ENCODE measurements around the gene LRMDA.

LRMDA gene

DNA sequence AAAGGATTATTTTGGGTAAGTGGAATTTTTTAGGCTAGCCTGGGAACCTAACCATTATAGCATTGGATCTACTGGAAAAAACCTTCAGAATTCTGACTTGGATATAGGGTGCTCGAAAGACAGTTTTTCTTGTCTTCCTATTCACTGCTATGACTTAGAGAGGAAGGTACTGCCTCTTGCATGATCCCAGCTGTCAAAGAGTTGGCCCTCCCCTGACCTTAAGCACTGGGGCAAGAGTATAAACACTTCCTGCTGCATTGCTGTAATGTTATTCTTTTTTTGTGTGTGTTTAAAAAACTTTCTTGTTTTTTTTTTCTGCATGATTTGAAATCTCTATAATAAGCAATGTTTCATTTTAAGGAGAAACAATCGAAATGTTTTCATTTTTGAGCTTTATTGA lies 113.0 kb downstream of the LRMDA start:
- H3K4me3 ChIP-seq (ENCODE audit: low read depth, low read length), result no peak overlapping the region
- H3K27me3 ChIP-seq (ENCODE audit: control insufficient read depth, insufficient read depth, low read length), result no peaks in the 10 kb centered on the region
- no peaks in the 10 kb centered on the region for H3K79me2 ChIP-seq
- H3K9me3 ChIP-seq (ENCODE audit: control insufficient read depth, low read length), result no peaks in the 10 kb centered on the region
- H3K27ac ChIP-seq, result no peak overlapping the region
- no peak overlapping the region for H3K9ac ChIP-seq
- no peaks in the 10 kb centered on the region for H3K36me3 ChIP-seq (ENCODE audit: control insufficient read depth, insufficient read depth, low read length)
- H2AFZ ChIP-seq, result no peak overlapping the region
- no peak for TF ChIP-seq CTCF (IDR thresholded peaks at IDR 0.05)
- H3K4me2 ChIP-seq (ENCODE audit: low read length), result no peak overlapping the region
- no peaks in the 10 kb centered on the region for H3K4me1 ChIP-seq

- Histone ChIP-seq H3K79me2 (no peaks in the 10 kb centered on the region), H3K4me3 (ENCODE audit: low read depth, low read length) (no peak overlapping the region), H2AFZ (no peak overlapping the region), H3K4me1 (no peaks in the 10 kb centered on the region), H3K9me3 (ENCODE audit: control insufficient read depth, low read length) (no peaks in the 10 kb centered on the region), H3K36me3 (ENCODE audit: control insufficient read depth, insufficient read depth, low read length) (no peaks in the 10 kb centered on the region), H3K9ac (no peak overlapping the region), H3K27me3 (ENCODE audit: control insufficient read depth, insufficient read depth, low read length) (no peaks in the 10 kb centered on the region), H3K4me2 (ENCODE audit: low read length) (no peak overlapping the region), H3K27ac (no peak overlapping the region)
- no peak for TF ChIP-seq CTCF (IDR thresholded peaks at IDR 0.05)
These were observed 113.7 kb downstream of the LRMDA start for GRCh38 chr10:75544993-75545706.

DNA sequence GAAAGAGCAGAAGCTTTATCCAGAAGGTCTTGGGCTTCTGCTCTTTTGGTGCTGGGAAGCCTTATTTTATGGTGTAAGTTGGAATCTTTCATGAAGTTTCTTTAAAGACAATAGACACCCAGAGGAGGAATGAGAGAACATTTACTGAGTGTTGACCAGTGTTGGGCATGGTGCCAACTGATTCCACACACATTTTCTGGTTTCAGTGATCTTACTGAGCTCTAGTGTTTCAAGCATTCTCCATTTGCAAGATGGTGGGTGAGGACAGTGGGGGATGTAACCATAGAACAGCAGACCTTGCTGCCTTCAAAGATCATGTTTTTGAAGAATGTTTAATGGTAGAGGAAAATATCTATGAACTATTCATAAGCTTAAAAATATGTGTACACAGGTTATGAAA lies 114.6 kb downstream of the LRMDA start:
- H3K36me3 ChIP-seq (ENCODE audit: control insufficient read depth, insufficient read depth, low read length), result no peaks in the 10 kb centered on the region
- no peaks in the 10 kb centered on the region for H3K9me3 ChIP-seq (ENCODE audit: control insufficient read depth, low read length)
- no peak for TF ChIP-seq CTCF (IDR thresholded peaks at IDR 0.05)
- H3K79me2 ChIP-seq, result no peaks in the 10 kb centered on the region
- H3K27ac ChIP-seq, result no peak overlapping the region
- H3K9ac ChIP-seq, result no peak overlapping the region
- no peak overlapping the region for H3K4me2 ChIP-seq (ENCODE audit: low read length)
- H2AFZ ChIP-seq, result no peak overlapping the region
- no peak overlapping the region for H3K4me3 ChIP-seq (ENCODE audit: low read depth, low read length)
- no peaks in the 10 kb centered on the region for H3K4me1 ChIP-seq
- H3K27me3 ChIP-seq (ENCODE audit: control insufficient read depth, insufficient read depth, low read length), result no peaks in the 10 kb centered on the region

DNA sequence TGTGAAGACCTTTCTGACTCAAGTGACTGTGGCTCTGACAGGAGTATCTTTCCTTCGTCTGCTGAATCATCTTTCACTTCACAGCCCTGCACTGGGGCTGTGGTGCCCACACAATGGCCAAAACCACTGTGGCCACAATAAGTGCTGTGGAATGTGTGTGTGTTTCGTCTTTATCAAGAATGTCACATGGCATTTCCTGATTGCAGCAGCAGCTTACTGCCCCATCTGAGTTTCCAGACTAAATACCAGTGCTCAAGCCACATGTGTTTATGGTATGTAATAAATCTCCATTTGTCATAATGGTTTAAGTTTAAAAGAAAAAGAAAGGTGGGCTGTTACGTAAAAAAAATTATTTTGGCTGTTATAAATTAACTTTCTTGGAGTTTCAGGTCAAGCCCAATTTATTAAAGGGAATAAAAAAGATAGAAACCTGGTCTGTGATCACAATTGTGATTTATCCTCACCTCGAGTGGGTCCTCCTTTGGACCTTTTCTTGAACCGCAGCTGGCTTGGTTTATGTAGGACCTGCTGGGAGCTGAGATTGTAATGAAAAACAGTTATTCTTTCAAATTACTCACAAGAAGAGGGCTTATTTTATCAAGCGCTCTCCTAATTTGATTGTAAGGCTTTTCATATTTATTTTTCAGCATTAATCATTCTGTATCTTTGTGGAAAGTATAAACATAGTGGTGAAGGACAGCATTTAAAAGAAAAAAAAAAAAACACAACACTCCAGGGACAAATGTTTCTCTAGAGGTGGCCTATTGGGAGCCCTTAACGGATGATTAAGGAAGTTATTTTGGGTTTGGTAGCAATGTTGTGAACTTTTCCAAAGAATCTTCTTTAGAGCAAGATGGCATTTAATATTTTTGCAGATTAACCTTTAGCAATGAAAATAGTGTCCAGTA lies 116.2 kb downstream of the LRMDA start:
- H3K27me3 ChIP-seq (ENCODE audit: control insufficient read depth, insufficient read depth, low read length), result no peaks in the 10 kb centered on the region
- no peak overlapping the region for H3K9ac ChIP-seq
- H2AFZ ChIP-seq, result no peak overlapping the region
- no peaks in the 10 kb centered on the region for H3K79me2 ChIP-seq
- H3K27ac ChIP-seq, result no peak overlapping the region
- no peak overlapping the region for H3K4me2 ChIP-seq (ENCODE audit: low read length)
- no peaks in the 10 kb centered on the region for H3K4me1 ChIP-seq
- H3K9me3 ChIP-seq (ENCODE audit: control insufficient read depth, low read length), result no peaks in the 10 kb centered on the region
- TF ChIP-seq CTCF (IDR thresholded peaks at IDR 0.05), result no peak
- no peak overlapping the region for H3K4me3 ChIP-seq (ENCODE audit: low read depth, low read length)
- H3K36me3 ChIP-seq (ENCODE audit: control insufficient read depth, insufficient read depth, low read length), result no peaks in the 10 kb centered on the region

Data from parathyroid adenoma (tissue), 2 donors.